GM08714 (cell line): ENCODE data around the gene KCNA3.

ENCODE experiments used
- H3K4me3 ChIP-seq: fragments of 200-500 bp; sonication (Bioruptor generic); 2 replicates; pipeline ENCODE4 v1.5.1; 2014; ENCODE audit warnings: mild to moderate bottlenecking, low read length, inconsistent platforms
- ZNF274 ChIP-seq: IDR thresholded peaks from 2 replicates; pipeline ENCODE4 v1.6.1; 2012; ENCODE audit warnings: mild to moderate bottlenecking, low read depth, low read length

KCNA3 gene

DNA sequence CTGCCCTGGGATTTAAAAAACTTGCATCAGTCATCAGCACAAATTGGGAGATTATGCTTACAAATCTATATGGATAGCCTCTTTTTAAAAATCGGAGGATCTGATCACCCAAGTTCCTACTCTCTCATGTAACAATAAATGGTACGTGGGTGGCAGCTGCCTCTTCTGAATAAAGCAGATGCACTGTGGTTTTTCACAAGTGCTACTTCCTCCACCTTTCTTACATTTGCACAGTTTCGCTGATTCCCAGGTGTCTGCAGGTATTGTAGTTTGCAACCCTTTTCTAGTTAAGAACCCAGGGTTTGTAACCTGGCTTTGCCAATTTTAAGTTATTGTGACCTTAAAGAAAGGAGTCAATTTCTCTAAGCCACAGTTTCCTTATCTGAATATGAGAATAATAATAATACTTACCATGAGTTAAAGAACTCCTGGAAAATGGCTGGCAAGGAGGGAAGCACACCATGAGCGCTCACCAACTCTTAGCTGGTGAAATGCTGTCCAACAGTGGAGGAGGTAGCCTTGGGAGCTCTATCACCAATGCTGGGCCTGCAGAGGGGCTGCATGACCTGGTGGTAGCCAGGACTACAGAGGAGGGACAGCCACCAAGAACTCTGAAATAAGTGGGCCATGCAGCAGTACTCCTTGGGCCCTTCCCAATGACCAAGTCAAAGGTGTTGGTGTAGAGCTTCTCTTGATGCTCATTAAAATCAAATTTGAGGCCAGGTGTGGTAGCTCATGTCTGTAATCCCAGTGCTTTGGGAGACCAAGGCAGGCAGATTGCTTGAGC, 38.4 kb downstream of the KCNA3 start:
- no peak overlapping the region; the same call in 1 of the 2 replicates for H3K4me3 ChIP-seq
- no peak for TF ChIP-seq ZNF274

DNA sequence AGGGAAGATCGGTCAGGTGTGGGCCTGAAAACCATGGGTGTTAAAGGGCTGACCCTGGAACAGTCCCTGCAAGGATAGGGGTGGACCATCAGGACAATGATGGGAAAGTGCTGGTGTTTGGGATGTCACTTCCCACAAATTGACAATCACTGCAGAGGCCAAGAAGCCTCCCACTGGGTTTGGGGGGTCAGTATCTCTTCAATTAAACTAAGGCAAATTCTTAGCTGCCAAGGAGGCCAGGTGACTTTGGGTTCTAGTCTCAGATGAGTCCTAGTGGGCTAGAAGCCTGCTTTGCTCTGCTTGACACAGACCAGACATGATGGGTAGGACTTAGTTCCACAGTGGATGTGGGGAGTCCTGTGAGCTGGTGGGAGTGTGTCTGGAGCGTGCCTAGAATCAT, 39.3 kb downstream of the KCNA3 start:
- H3K4me3 ChIP-seq, result no peak overlapping the region; the same call in 1 of the 2 replicates
- TF ChIP-seq ZNF274, result no peak

DNA sequence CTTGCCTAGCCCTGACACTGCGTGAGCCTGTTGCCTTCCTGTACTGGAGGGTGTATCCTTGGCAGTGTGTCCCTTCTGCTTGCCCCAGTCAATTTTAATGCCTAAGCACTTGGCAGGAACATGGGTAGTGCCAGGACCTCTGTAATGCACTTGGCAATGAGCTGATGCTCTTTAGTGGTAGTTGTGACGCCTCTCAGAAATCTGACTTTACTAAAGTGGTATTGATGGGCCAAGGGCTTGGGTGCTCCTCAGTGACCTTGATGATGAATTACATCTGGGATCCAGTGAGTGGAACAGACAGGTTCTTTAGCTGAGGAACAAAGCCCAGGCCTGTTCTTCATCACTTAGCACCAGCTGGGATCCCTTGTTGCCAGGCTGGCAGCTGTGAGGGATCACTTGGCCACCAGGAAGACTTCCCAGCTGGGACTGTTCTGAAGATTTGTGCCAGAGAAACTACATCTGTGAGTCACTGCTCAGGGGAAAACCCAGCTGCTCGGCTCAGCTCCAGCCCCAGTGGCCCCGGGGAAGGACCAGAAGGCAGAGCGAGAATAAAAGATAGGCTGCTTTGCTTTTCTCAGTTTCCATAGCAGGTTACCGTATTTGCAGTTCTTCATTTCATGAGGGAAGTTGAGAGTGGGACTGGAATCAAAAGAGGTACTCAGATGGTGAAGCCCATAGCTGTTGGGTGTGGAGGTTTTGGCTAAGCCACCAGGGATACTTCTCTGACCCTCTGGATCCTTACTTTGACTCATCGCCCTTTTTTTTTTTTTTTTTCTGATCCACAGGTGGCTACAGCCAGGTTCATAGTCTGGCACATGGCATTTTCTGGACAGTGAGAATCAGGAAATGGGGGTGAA, 40.1 kb downstream of the KCNA3 start:
- no peak for TF ChIP-seq ZNF274
- no peak overlapping the region; the same call in 1 of the 2 replicates for H3K4me3 ChIP-seq

DNA sequence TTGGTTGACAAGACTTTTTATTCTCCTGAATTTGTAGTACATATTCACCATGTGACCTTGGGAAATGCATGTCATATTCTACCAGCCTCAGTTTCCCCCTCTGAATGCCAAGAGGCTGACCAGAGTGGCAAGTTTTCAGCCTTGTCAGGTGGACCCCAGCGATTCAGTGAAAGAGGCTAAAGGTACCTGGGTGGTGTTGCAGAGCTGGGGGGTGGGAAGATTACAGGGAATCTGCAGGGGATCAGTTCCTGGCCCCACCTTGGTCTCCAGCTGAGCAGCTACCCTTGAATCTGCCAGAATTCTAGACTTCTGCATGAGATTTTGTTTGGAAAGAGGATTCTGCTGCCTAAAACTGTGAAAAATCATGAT, 40.7 kb downstream of the KCNA3 start:
- H3K4me3 ChIP-seq, result no peak overlapping the region; the same call in 1 of the 2 replicates
- no peak for TF ChIP-seq ZNF274

DNA sequence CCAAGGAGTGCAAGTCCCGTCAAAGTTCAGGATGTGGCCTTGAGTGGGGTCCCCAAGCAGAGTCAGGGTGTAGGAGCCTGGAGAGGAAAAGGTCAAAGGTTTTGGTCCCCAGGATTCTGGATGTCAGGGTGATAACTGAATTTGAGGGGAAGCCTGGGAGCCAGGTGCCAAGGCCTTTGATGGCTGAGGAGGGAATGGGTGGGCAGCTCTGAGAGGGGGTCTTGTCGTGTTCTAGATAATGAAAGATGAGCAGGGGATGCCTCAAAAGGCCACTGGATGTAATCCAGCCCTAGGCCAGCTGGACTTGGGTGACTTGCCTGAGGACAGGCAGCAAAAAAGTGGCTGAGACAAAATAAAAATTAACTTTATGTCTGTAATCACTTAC, 41.1 kb downstream of the KCNA3 start:
- no peak overlapping the region for H3K4me3 ChIP-seq
- TF ChIP-seq ZNF274, result no peak

DNA sequence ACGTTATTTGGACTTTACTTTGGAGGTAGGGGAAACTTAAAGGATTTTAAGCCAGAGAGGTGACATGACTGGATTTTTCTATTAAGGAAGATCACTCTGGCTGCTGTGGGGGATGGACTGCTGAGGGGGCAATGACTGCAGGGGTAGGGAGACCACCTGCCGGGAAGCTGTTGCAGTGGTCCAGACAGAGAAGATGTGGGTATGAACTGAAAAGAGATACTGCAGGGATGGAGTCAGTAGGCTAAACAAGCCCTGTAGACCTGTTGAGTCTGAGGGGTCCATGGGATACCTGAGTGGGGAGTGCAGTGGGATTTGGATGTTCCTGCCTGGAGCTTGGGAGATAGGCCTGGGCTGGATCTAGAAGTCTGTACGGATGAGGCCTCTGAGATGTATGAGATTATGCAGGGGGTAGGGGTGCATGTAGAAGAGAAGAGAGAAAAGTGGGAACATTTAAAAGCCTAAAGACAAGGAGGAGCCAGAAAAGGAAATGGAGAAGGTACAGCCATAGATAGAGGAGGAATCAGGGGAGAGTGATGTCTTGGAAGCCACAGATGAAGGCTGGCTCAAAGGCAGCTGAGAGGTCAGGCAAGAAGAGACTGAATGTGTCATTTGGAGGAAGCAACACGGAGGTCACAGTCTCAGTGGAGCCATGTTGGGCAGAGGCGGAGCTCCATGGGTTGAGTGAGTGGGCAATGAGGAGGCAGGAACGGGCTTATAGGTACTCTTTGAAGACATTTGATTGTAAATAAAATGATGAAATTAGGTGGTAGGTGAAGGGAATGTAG, 42.7 kb downstream of the KCNA3 start:
- H3K4me3 ChIP-seq, result no peak overlapping the region; the same call in 1 of the 2 replicates

DNA sequence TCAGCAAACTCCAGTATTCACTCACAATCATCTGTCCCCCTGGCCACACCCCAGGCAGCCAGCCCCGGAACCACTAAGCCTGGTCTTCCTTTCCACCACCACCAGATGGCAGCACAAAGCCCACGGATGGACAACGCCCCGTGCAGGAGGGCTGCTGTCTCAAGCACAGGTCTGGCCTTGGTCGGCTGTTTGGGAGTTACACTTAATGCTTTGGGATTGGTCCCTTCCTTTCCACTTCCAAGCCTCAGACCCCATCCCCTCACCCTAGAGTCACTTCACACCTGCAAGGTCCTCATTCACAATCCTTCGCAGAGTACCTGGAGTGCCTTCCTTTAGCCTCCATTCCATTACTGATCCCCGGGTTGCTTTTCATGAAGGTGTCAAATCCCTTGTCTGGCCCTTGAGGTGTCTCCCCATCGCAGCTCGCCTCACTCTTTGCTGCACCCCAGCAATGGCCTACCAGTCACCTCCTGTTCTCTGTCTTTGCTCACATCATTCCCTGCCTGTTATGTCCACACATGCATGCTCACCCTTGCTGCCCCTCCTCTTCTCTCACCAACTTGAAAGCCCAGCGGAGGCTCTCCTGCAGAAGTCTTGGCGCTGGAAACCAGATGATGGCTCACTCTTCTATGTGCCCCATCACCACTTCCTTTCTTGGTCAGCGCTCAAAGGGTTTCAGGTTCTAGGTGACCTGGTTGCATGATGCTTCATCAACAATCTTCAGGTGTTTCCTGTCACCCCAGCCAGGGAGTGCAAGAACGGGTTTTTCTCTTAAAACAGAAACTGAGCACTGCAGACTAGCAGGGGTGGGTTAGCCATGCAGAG, 43.7 kb downstream of the KCNA3 start:
- peak overlapping the region; percentile 8; the same call in 1 of the 2 replicates for H3K4me3 ChIP-seq
- no peak for TF ChIP-seq ZNF274

More for the DNA sequence above, 42.7 kb downstream of the KCNA3 start:
- TF ChIP-seq ZNF274, result no peak

DNA sequence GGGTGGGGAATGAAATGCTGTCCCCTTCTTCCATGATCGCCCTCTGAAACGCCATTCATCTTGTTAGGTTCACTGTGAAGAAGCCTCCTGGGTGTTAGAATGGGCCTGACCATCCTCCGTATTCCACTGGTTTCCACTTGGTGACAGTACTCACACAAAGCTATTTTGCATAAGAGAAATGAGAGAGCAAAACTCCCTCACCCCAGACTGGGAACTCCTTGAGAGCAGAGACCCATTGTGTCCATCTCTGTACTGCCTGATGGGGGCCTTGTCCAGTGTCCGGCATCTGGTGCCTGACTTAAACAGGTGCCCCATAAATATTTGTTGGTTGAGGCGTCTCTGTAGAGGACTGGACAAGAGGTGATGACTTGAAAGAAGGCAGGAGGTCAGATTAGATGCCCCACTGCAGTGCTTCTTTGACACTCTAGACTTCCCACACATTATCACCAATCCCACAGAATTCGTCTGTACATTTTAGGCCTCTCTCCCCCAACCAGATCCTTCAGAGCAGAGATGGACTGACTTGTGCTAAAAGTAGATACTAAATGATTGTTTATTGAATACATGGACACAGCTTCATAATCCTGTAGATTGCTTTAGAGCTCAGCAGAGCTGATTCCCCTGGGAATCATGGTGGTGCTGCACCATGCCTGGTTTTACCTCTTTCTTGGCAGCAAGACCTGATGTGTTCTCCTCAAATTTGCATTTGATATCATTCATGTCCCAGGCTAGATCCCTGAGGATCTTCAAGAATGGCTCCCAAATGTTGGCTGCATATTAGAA, 46.2 kb downstream of the KCNA3 start:
- no peak for TF ChIP-seq ZNF274
- no peak overlapping the region for H3K4me3 ChIP-seq

DNA sequence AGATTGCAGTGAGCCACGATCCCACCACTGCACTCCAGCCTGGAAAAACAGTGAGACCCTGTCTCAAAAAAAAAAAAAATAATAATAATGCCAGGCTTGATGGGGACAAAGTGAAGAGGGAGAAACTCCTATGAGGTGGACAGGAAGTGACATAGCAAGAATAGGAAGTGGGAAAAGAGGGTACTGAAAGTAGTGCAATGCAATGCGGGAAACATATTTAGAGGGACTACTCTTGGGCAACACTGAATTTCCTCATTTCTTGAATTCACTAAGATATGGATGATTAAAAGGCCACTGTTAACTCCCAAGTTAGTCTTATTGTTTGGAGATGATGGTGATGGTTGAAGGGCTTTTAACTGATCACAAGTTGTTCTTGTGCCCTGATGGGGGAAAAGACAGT, 47.0 kb downstream of the KCNA3 start:
- TF ChIP-seq ZNF274, result no peak
- no peak overlapping the region for H3K4me3 ChIP-seq

DNA sequence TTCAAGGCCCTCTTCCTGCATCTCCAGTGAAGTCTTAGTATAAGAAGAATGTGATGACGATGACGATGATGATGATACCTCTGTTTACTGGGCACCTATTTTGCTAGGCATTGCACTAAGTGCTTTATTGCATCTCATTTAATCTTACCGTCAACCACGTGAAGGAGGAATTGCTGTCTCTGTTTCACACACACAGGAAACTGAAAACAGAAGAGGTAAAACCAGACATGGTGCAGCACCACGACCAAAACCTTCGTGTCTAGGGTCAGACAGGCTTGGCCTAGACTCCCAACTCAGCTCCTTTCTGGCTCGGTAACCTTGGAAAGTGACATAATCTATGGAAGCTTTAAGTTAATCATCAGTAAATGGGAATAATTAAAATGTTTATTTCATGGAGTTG, 47.9 kb downstream of the KCNA3 start:
- no peak overlapping the region for H3K4me3 ChIP-seq
- no peak for TF ChIP-seq ZNF274
